Vagina (tissue), 2 donors: ENCODE results near the gene DAB2. TPM values are rescaled to one million over a fixed set of nuclear protein-coding genes. Genes with fewer than 3 reads are reported as not detected.
"Not testable (repeated sequence)": the region's sequence is repeated elsewhere in the genome, so short reads cannot be mapped to it uniquely, and the experiment has no call there.

Source experiments
- DNase-seq, 2 donors: peaks; one replicate each; pipeline ENCODE4 v3.0.0-alpha.2; 2017; ENCODE audit errors: extremely low spot score in 2 of 2
- H3K27ac ChIP-seq: fragments of 200-600 bp; sonication (generic); one replicate; pipeline ENCODE4 v1.5.1; 2019
- H3K27me3 ChIP-seq: fragments of 200-600 bp; sonication (generic); one replicate; pipeline ENCODE4 v1.5.1; 2019
- H3K36me3 ChIP-seq, 2 donors: fragments of 200-600 bp; sonication (generic); one replicate each; pipeline ENCODE4 v1.5.1; 2017 to 2019
- H3K4me1 ChIP-seq: fragments of 200-600 bp; sonication (generic); one replicate; pipeline ENCODE4 v1.5.1; 2019
- H3K4me3 ChIP-seq, 2 donors: fragments of 200-600 bp; sonication (generic); 1 replicate in 1 of 2; 2 replicates in 1 of 2; pipeline ENCODE4 v1.5.1; 2016 to 2019
- H3K9me3 ChIP-seq: fragments of 200-600 bp; sonication (generic); one replicate; pipeline ENCODE4 v1.5.1; 2019
- POLR2A ChIP-seq, 2 donors: fragments of 450-650 bp; IDR thresholded peaks; one replicate each; pipeline ENCODE4 v1.6.1; 2017; ENCODE audit warnings: antibody characterized with exemption in 2 of 2, mild to moderate bottlenecking in 2 of 2, moderate library complexity in 2 of 2
- POLR2AphosphoS5 ChIP-seq, 2 donors: sonication (generic); formaldehyde crosslinking; IDR thresholded peaks; one replicate each; pipeline ENCODE4 v1.9.0; 2017; ENCODE audit warnings: antibody characterized with exemption in 2 of 2, mild to moderate bottlenecking in 2 of 2, low read depth in 1 of 2; ENCODE audit not compliant: insufficient read depth in 1 of 2
- intact Hi-C: fragments of 100-400 bp; cut with DNase I; formaldehyde crosslinking; loops from one replicate; pipeline ENCODE4 v1.15.1; 2023
- total RNA-seq: library from RNA; depleted of rRNA; stranded (reverse); fragments of >200 nt; gene quantifications from one replicate; pipeline ENCODE4 v1.2.3, GENCODE V29; 2016
- TF ChIP-seq, protein P1 (sequence below), 3 experiments: fragments of 450-650 bp in 2 of 3; fragments of 200-600 bp in 1 of 3; sonication (generic) in 1 of 3; IDR thresholded peaks; one replicate each; pipeline ENCODE4 v1.5.1; 2017 to 2019; ENCODE audit warnings: antibody characterized with exemption in 3 of 3, mild to moderate bottlenecking in 2 of 3, moderate library complexity in 2 of 3

DAB2 gene
- total RNA-seq, 1 donor from 2014 or later: 60.4 TPM

DNA sequence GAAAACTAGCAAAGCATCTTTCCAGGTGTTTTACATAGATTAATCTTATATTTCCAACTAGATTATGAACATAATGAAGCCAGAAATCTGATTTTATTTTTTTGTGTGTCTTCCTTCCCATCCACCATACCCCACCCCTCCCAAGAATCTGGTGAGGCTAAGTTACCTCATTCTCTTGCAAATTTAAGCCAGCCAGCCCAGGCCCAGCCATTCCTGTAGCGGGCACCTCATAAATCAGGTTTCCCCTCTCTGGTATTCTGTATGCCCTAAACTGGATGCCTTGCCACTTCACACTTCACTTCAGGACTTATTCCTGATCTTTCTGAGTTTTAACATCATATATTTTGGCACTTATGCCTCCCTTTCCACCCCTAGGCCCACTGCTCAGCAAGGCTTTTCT is 82.3 kb downstream of the DAB2 start:
- TF ChIP-seq POLR2AphosphoS5 (IDR thresholded peaks at IDR 0.05; ENCODE audit: insufficient read depth in 1 of 2, low read depth in 1 of 2) (no peak), POLR2A (IDR thresholded peaks at IDR 0.05) (no peak)
- TF ChIP-seq, protein P1, sequence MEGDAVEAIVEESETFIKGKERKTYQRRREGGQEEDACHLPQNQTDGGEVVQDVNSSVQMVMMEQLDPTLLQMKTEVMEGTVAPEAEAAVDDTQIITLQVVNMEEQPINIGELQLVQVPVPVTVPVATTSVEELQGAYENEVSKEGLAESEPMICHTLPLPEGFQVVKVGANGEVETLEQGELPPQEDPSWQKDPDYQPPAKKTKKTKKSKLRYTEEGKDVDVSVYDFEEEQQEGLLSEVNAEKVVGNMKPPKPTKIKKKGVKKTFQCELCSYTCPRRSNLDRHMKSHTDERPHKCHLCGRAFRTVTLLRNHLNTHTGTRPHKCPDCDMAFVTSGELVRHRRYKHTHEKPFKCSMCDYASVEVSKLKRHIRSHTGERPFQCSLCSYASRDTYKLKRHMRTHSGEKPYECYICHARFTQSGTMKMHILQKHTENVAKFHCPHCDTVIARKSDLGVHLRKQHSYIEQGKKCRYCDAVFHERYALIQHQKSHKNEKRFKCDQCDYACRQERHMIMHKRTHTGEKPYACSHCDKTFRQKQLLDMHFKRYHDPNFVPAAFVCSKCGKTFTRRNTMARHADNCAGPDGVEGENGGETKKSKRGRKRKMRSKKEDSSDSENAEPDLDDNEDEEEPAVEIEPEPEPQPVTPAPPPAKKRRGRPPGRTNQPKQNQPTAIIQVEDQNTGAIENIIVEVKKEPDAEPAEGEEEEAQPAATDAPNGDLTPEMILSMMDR (IDR thresholded peaks at IDR 0.05): no peak
- Histone ChIP-seq H3K4me3 (no peak overlapping the region), H3K9me3 (no peaks in the 10 kb centered on the region), H3K27me3 (no peaks in the 10 kb centered on the region), H3K27ac (no peak overlapping the region), H3K4me1 (no peaks in the 10 kb centered on the region), H3K36me3 (no peaks in the 10 kb centered on the region)
- intact Hi-C loops: no loop called here
- no peak for DNase-seq

DNA sequence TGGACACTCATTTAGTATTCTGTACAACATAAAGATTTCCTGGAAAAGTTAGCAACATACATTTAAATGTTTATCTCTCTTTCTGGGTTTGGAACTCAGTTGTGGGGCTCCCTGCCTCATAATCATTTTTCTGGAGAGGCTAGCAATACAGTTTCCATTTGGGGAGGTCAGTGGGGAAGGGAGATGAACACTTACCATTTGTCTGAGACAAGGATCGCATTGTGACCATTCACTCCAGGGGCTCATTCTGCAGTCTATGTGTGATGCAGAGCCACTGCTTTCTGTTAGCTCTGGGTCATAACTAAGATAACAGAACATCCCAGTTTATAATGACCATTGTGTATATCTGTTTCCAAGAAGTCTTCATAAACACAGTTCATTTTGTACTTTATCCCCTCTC is 82.9 kb downstream of the DAB2 start:
- Histone ChIP-seq H3K27ac (no peak overlapping the region), H3K9me3 (no peaks in the 10 kb centered on the region), H3K36me3 (no peaks in the 10 kb centered on the region), H3K4me1 (no peaks in the 10 kb centered on the region), H3K4me3 (no peak overlapping the region), H3K27me3 (no peaks in the 10 kb centered on the region)
- intact Hi-C loops: no loop called here
- DNase-seq: no peak
- TF ChIP-seq POLR2AphosphoS5 (IDR thresholded peaks at IDR 0.05; ENCODE audit: insufficient read depth in 1 of 2, low read depth in 1 of 2): no peak
- TF ChIP-seq, protein P1 (IDR thresholded peaks at IDR 0.05): no peak
- TF ChIP-seq POLR2A (IDR thresholded peaks at IDR 0.05): no peak

DNA sequence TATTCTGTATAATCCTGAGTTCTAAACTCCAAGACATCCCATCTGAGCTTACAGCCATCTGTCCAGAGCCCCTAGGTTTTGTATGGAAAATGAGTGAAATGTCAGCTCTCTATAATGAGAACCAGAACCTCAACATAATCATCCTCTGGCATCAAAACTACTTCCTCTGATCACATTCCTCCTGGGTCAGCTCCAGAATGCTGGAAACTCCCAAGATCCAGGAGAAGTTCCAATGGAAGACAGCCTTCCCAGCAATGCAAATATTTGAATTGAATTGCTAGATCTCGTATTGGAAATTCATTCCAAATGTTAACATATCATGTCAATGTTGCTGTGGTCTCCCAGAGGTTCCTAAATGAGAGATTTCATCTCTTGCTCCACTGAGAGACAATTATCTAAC is 84.3 kb downstream of the DAB2 start:
- Histone ChIP-seq H3K27me3 (no peaks in the 10 kb centered on the region), H3K9me3 (no peaks in the 10 kb centered on the region), H3K27ac (no peak overlapping the region), H3K4me1 (no peaks in the 10 kb centered on the region), H3K36me3 (no peaks in the 10 kb centered on the region), H3K4me3 (no peak overlapping the region)
- intact Hi-C loops: no loop called here
- TF ChIP-seq POLR2AphosphoS5 (IDR thresholded peaks at IDR 0.05; ENCODE audit: insufficient read depth in 1 of 2, low read depth in 1 of 2) (no peak), POLR2A (IDR thresholded peaks at IDR 0.05) (no peak)
- TF ChIP-seq, protein P1 (IDR thresholded peaks at IDR 0.05): no peak
- DNase-seq: no peak

DNA sequence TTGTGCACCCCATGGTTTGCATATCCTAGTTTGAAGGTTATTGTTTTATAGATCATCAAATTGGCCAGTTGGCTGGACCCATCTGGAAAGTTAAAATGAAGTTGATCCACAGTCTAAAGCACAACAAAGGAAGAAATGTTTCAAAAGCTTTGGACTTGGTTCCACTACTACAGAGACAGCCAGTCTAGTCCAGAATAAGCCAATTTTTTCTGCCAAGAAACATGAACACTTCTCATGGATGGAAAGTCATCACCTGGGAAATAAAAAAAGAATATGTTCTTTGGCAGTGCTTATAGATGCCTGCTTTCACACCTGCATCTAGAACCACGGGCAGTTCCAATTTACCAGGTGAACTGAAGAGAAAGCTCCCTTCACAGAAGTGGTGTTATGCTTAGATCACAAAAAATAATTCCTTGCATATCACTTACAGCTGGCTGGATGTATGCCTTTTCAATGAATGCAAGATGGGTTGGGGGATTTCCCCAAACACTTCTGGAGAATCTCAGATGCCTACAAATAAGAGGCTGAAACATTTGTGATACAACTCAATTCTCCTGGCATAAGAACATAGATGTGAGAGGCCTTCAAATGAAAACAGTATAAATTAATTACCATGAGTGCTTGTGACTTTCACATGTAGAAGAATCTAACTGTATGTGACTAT is 87.4 kb downstream of the DAB2 start:
- no peak for TF ChIP-seq POLR2A (IDR thresholded peaks at IDR 0.05)
- intact Hi-C loops: no loop called here
- Histone ChIP-seq H3K27me3 (no peaks in the 10 kb centered on the region), H3K27ac (no peak overlapping the region), H3K9me3 (no peaks in the 10 kb centered on the region), H3K4me3 (no peak overlapping the region), H3K36me3 (no peaks in the 10 kb centered on the region), H3K4me1 (no peaks in the 10 kb centered on the region)
- DNase-seq: no peak

DNA sequence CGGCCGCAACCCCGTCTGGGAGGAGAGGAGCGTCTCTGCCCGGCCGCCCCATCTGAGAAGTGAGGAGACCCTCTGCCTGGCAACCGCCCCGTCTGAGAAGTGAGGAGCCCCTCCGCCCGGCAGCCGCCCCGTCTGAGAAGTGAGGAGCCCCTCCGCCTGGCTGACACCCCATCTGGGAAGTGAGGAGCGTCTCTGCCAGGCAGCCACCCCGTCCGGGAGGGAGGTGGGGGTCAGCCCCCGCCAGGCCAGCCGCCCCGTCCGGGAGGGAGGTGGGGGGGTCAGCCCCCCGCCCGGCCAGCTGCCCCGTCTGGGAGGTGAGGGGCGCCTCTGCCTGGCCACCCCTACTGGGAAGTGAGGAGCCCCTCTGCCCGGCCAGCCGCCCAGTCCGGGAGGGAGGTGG is 90.5 kb downstream of the DAB2 start:
- H3K4me3 ChIP-seq, H3K36me3 ChIP-seq, H3K4me1 ChIP-seq, H3K9me3 ChIP-seq, H3K27me3 ChIP-seq, intact Hi-C loops, DNase-seq, H3K27ac ChIP-seq: not testable (repeated sequence)

DNA sequence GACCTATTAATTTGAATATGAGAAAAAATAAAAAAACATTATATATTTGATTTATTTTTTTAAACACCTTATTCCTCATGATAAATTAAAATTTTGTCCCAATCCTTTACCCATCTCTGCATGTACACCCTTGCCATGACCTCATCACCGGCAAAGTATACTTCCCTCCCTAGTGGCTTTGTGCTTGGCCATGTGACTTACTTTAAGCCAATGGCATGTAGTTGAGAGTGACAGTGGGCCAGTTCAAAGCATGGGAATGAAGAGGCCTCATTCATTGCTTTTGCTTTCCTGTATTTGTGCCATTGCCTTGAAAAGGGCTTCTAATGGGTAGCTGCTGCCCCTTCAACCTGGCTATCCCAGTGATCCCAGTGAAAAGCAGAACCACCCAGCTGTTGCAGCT is 91.7 kb downstream of the DAB2 start:
- no peaks in the 10 kb centered on the region for H3K9me3 ChIP-seq
- intact Hi-C loops: no loop called here
- TF ChIP-seq, protein P1 (IDR thresholded peaks at IDR 0.05): no peak
- TF ChIP-seq POLR2A (IDR thresholded peaks at IDR 0.05): no peak
- no peak for TF ChIP-seq POLR2AphosphoS5 (IDR thresholded peaks at IDR 0.05; ENCODE audit: insufficient read depth in 1 of 2, low read depth in 1 of 2)
- DNase-seq: no peak
- no peak overlapping the region for H3K27ac ChIP-seq
- no peak overlapping the region for H3K4me3 ChIP-seq
- H3K4me1 ChIP-seq: no peaks in the 10 kb centered on the region
- no peaks in the 10 kb centered on the region for H3K36me3 ChIP-seq
- no peaks in the 10 kb centered on the region for H3K27me3 ChIP-seq
